ENCODE data around the gene HFE.

- TF ChIP-seq CTCF (optimal IDR thresholded peaks at IDR 0.05 in 1 of 3, IDR thresholded peaks at IDR 0.05 in 1 of 3, conservative IDR thresholded peaks at IDR 0.05 in 1 of 3; ENCODE audit: extremely low read depth in 1 of 3, insufficient read depth in 2 of 3, low read length in 3 of 3) (no peak), EZH2 (IDR thresholded peaks at IDR 0.05; ENCODE audit: low read length) (no peak)
Measured at GRCh38 chr6:26094036-26094435, 6.8 kb downstream of the HFE start.

All from keratinocyte (primary cell).